GM12878 (cell line): ENCODE measurements around the gene RCOR2. TPM values are rescaled to one million over a fixed set of nuclear protein-coding genes. Genes with fewer than 3 reads are reported as not detected.

Source experiments
- ATAC-seq: fragments of 200-7000 bp; cut with Tn5 transposase; 3 replicates; pipeline ENCODE4 v1.9.1; 2020; ENCODE audit warnings: mild to moderate bottlenecking, moderate library complexity
- BruUV-seq: library from RNA; stranded (reverse); fragments of 400-500 nt; replicated peaks from 2 replicates; lab custom pipeline; 2021; lab: Mats Ljungman, UMichigan
- CTCF ChIA-PET: fragments of 300-600 bp; sonication (Branson Sonifier 250); formaldehyde crosslinking; extraction: SDS; loops from one replicate; lab custom pipeline; 2021; ENCODE audit warnings: inconsistent platforms; lab: Yijun Ruan, JAX
- POLR2A ChIA-PET: fragments of 350-600 bp; formaldehyde crosslinking; extraction: SDS; loops from one replicate; lab custom pipeline; 2021; ENCODE audit warnings: inconsistent platforms; lab: Charles Lee
- RAD21 ChIA-PET: fragments of 300-600 bp; sonication (Branson Sonifier 250); formaldehyde crosslinking; loops from one replicate; lab custom pipeline; 2023; ENCODE audit warnings: antibody characterized with exemption; ENCODE audit not compliant: unreplicated experiment; lab: Charles Lee
- SMC1A ChIA-PET: fragments of 300-600 bp; sonication (Branson Sonifier 250); formaldehyde crosslinking; loops from one replicate; lab custom pipeline; 2023; ENCODE audit not compliant: unreplicated experiment, uncharacterized antibody; lab: Charles Lee
- DNase-seq: peaks from one replicate; pipeline ENCODE4 v3.0.0-alpha.2; 2011; ENCODE audit warnings: low read depth, low spot score
- FAIRE-seq: peaks from 3 replicates; lab custom pipeline; 2011; peaks lifted over from hg19 to GRCh38; lab: Jason Lieb, UNC
- H2AFZ ChIP-seq: 2 replicates; pipeline ENCODE4 v1.6.0; 2011; ENCODE audit warnings: low read depth, low read length, control low read depth; ENCODE audit not compliant: control insufficient read depth
- H3K27ac ChIP-seq: 2 replicates; pipeline ENCODE4 v1.5.1; 2011; ENCODE audit warnings: control low read depth; ENCODE audit not compliant: control insufficient read depth, insufficient read depth
- H3K27me3 ChIP-seq, 2 experiments: replicated peaks in 1 of 2; 2 replicates each; pipeline versions ENCODE4 v1.6.0 to v1.6.1; 2011; ENCODE audit warnings: low read length in 1 of 2; ENCODE audit not compliant: control insufficient read depth in 2 of 2, insufficient read depth in 2 of 2
- H3K36me3 ChIP-seq, 2 experiments: 2 replicates each; pipeline ENCODE4 v1.5.1; 2011; ENCODE audit warnings: low read length in 1 of 2; ENCODE audit not compliant: control insufficient read depth in 2 of 2, insufficient read depth in 2 of 2
- H3K4me1 ChIP-seq: 2 replicates; pipeline ENCODE4 v1.6.1; 2011; ENCODE audit warnings: mild to moderate bottlenecking, low read length, moderate library complexity, mixed read lengths; ENCODE audit not compliant: control insufficient read depth, insufficient read depth
- H3K4me2 ChIP-seq: 2 replicates; pipeline ENCODE4 v1.6.0; 2011; ENCODE audit warnings: control low read depth; ENCODE audit not compliant: control insufficient read depth, insufficient read depth
- H3K4me3 ChIP-seq: fragments of 200-600 bp; sonication (generic); 2 replicates; pipeline ENCODE4 v1.5.1; 2016
- H3K79me2 ChIP-seq: 2 replicates; pipeline ENCODE4 v1.6.0; 2011; ENCODE audit warnings: low read length; ENCODE audit not compliant: control insufficient read depth, insufficient read depth
- H3K9ac ChIP-seq: 2 replicates; pipeline ENCODE4 v1.8.0; 2011; ENCODE audit warnings: low read length, control low read depth, mixed read lengths; ENCODE audit not compliant: control insufficient read depth, insufficient read depth
- H3K9me3 ChIP-seq: replicated peaks from 3 replicates; pipeline ENCODE4 v1.5.1; 2011; ENCODE audit warnings: mild to moderate bottlenecking, low read length; ENCODE audit not compliant: control insufficient read depth, insufficient read depth
- H4K20me1 ChIP-seq: 2 replicates; pipeline ENCODE4 v1.6.0; 2011; ENCODE audit not compliant: control insufficient read depth, insufficient read depth
- CBX3 ChIP-seq: fragments of 200-600 bp; sonication (generic); IDR thresholded peaks from 2 replicates; pipeline ENCODE4 v1.6.1; 2016; ENCODE audit warnings: low read depth, borderline replicate concordance
- FOXM1 ChIP-seq: IDR thresholded peaks from 2 replicates; pipeline ENCODE4 v1.6.1; 2012; ENCODE audit warnings: low read depth, mild to moderate bottlenecking, inconsistent platforms, low read length, moderate library complexity
- KAT2A ChIP-seq: conservative IDR thresholded peaks from 2 replicates; pipeline ENCODE4 v1.6.1; 2011; ENCODE audit warnings: low read depth, low read length; ENCODE audit not compliant: control insufficient read depth
- MTA3 ChIP-seq: IDR thresholded peaks from 2 replicates; pipeline ENCODE4 v1.6.1; 2012; ENCODE audit warnings: low read length, inconsistent platforms, borderline replicate concordance
- MXI1 ChIP-seq: fragments of 150-350 bp; IDR thresholded peaks from 2 replicates; pipeline ENCODE4 v1.6.1; 2011; ENCODE audit warnings: low read depth, mild to moderate bottlenecking, inconsistent platforms, low read length, improper control_type of control experiment
- PKNOX1 ChIP-seq: fragments of 450-650 bp; IDR thresholded peaks from 2 replicates; pipeline ENCODE4 v1.6.1; 2016; ENCODE audit warnings: mild to moderate bottlenecking
- RELA ChIP-seq: fragments of 450-650 bp; IDR thresholded peaks from 2 replicates; pipeline ENCODE4 v1.8.0; 2014; ENCODE audit warnings: borderline replicate concordance; ENCODE audit not compliant: partially characterized antibody
- TAF1 ChIP-seq: IDR thresholded peaks from 2 replicates; pipeline ENCODE4 v1.6.1; 2011; ENCODE audit warnings: mild to moderate bottlenecking, low read depth, low read length, borderline replicate concordance
- ZNF592 ChIP-seq: fragments of 450-650 bp; IDR thresholded peaks from 2 replicates; pipeline ENCODE4 v1.6.1; 2017; ENCODE audit warnings: mild to moderate bottlenecking, moderate library complexity
- WGBS: methylation state at CpG from one replicate; pipeline ENCODE4 v1.1.6; 2016; ENCODE audit warnings: low lambda C conversion rate; ENCODE audit not compliant: insufficient replicate concordance, insufficient coverage; ENCODE audit errors: missing lambda C conversion rate; 5-methylcytosine and 5-hydroxymethylcytosine counted together
- in situ Hi-C: fragments of 300-500 bp; cut with MboI; formaldehyde crosslinking; loops from 9 replicates; pipeline ENCODE4 v1.14.3; 2018; ENCODE audit warnings: mixed read lengths
- intact Hi-C: fragments of 100-400 bp; cut with micrococcal nuclease; formaldehyde crosslinking; loops from one replicate; pipeline ENCODE4 v1.14.2; 2022; ENCODE audit not compliant: unreplicated experiment
- polyA plus RNA-seq, 11 experiments: library from polyadenylated mRNA; depleted of rRNA in 4 of 11; unstranded in 6 of 11; stranded (reverse) in 5 of 11; fragments of >200 nt; fragmentation: Nextera tagmentation in 4 of 11; fragmentation: Illumina TruSeq in 1 of 11; extraction: Ambion mirVana in 4 of 11; extraction: Trizol in 1 of 11; gene quantifications; 1 replicate in 1 of 11; 2 replicates in 10 of 11; pipeline versions ENCODE4 v1.2.1 to v1.2.3, GENCODE V29; 2011 to 2016; ENCODE audit warnings: inconsistent platforms in 2 of 11, missing spikeins in 2 of 11, low read depth in 1 of 11
- total RNA-seq, 4 experiments: library from RNA; depleted of rRNA in 3 of 4; stranded (reverse); fragments of >200 nt in 3 of 4; fragmentation: Illumina TruSeq in 1 of 4; extraction: Trizol in 1 of 4; gene quantifications; 2 replicates each; pipeline versions ENCODE4 v1.2.1 to v1.2.3, GENCODE V29; 2013 to 2021
- TF ChIP-seq, protein P1 (sequence below): IDR thresholded peaks from 2 replicates; pipeline ENCODE4 v1.6.1; 2011; ENCODE audit warnings: low read depth, low read length, improper control_type of control experiment, borderline replicate concordance
- TF ChIP-seq, protein P2 (sequence below): fragments of 450-650 bp; IDR thresholded peaks from 2 replicates; pipeline ENCODE4 v1.6.1; 2017; ENCODE audit warnings: low read depth, mild to moderate bottlenecking, moderate library complexity

The RCOR2 gene
- total and polyA plus RNA-seq, 10 of the 15 experiments (the other 5 are each of a cell fraction or from before 2014, with no cell fraction given), result 0.06 to 0.32 (median 0.17) TPM; not detected in 5

DNA sequence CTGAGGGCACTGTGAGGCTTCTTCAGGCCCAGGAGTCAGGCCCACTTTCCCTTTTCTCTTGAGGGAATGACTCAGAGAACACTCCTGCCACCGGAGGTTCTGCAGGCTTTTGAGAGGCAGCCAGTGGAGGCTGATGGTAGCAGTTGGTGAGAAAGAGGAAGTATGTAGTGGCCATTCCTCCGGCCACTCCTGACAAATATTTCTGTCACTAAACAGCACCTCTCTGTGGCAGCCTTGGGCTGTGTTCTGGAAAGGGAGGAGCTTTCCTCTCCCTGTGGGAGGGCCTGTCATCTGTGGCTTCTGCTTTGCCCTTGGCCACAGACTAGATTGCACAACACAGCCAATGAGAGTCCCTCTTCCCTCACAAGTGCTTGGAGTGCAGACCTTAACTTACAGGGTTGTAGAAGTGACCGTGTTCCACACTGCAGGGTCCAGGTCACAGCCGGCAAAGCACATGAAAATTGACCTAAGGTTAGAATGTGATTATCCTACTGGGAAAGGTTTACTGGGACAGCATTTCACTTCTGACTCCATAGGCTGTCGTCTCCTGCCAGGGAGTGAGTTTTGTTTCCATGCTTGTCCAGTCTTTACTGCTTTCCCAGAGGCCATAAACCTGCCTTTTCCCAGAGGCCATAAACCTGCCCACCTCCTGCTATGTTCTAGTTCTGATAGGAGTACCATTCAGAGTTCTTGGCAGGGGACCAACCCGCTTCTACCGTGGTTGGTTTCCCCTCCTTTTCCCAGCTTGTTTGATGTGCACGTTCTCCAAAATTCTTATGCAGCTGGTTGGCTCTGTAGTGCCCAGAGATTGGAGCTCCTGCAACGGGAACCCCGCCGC lies 44.8 kb downstream of the RCOR2 start (continued):
- TF ChIP-seq CBX3 (no peak), KAT2A (no peak), ZNF592 (no peak), MXI1 (no peak)

- ChIA-PET SMC1A (interaction anchor here (1.0 to 13.9 kb wide), 5 partner anchors 19 to 81 kb away, joined by 3 to 153 read pairs (median 4); partner anchors contain the start of gene MARK2), POLR2A (interaction anchor here (0.9 kb wide), 1 partner anchor 41 kb away, joined by 3 read pairs; no protein-coding TSS in a partner anchor), RAD21 (interaction anchor here (0.7 to 2.2 kb wide), 3 partner anchors 29 to 33 kb away, joined by 3 to 21 read pairs (median 5); partner anchors contain the start of gene MARK2), CTCF (interaction anchor here (0.6 to 3.4 kb wide), 11 partner anchors 13 to 431 kb away, joined by 3 to 46 read pairs (median 4); no protein-coding TSS in a partner anchor)
- no peak overlapping the region for H3K4me3 ChIP-seq
- ATAC-seq, result peak; percentile 45
- H3K27me3 ChIP-seq, result no peaks in the 10 kb centered on the region
- H3K9me3 ChIP-seq, result no peaks in the 10 kb centered on the region
- no peak overlapping the region for H2AFZ ChIP-seq
- peak overlapping the region; percentile 14 for H3K27ac ChIP-seq
- peak overlapping the region; percentile 10; the same call in 1 of the 2 replicates for H3K4me2 ChIP-seq
- no peak for DNase-seq
- BruUV-seq, result no TSS peak
- WGBS, result 32% methylated on average over 14 of the region's 14 CpGs
- peaks cover 62% of the 10 kb centered on the region for H3K79me2 ChIP-seq
- intact Hi-C loops, result no loop called here
- peaks cover 50% of the 10 kb centered on the region for H3K4me1 ChIP-seq
- no peaks in the 10 kb centered on the region; the same call in none of the 2 replicates for H4K20me1 ChIP-seq
- no peak for FAIRE-seq
- in situ Hi-C loops, result no loop called here
- no peak overlapping the region for H3K9ac ChIP-seq
- H3K36me3 ChIP-seq, result peaks cover 4 to 9% of the 10 kb centered on the region in 2 experiments
- TF ChIP-seq FOXM1, result no peak
- TF ChIP-seq RELA, result peak; percentile 35
- no peak for TF ChIP-seq MTA3
- no peak for TF ChIP-seq TAF1
- TF ChIP-seq, protein P1, sequence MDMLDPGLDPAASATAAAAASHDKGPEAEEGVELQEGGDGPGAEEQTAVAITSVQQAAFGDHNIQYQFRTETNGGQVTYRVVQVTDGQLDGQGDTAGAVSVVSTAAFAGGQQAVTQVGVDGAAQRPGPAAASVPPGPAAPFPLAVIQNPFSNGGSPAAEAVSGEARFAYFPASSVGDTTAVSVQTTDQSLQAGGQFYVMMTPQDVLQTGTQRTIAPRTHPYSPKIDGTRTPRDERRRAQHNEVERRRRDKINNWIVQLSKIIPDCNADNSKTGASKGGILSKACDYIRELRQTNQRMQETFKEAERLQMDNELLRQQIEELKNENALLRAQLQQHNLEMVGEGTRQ, result no peak
- no peak for TF ChIP-seq PKNOX1
- TF ChIP-seq, protein P2, sequence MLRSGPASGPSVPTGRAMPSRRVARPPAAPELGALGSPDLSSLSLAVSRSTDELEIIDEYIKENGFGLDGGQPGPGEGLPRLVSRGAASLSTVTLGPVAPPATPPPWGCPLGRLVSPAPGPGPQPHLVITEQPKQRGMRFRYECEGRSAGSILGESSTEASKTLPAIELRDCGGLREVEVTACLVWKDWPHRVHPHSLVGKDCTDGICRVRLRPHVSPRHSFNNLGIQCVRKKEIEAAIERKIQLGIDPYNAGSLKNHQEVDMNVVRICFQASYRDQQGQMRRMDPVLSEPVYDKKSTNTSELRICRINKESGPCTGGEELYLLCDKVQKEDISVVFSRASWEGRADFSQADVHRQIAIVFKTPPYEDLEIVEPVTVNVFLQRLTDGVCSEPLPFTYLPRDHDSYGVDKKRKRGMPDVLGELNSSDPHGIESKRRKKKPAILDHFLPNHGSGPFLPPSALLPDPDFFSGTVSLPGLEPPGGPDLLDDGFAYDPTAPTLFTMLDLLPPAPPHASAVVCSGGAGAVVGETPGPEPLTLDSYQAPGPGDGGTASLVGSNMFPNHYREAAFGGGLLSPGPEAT, result peak; percentile 38; the same call in 1 of the 2 replicates
These were observed 46.4 kb downstream of the RCOR2 start for GRCh38 chr11:63870351-63871140.
